Inflammatory macrophage treated with lipopolysaccharide for 4 hours (primary cell): ENCODE measurements around the gene KLF11.
"Not testable (repeated sequence)": the region's sequence is repeated elsewhere in the genome, so short reads cannot be mapped to it uniquely, and the experiment has no call there.

Source experiments
- DNase-seq: peaks from one replicate; pipeline ENCODE4 v3.0.0-alpha.2; 2020

KLF11 gene

DNA sequence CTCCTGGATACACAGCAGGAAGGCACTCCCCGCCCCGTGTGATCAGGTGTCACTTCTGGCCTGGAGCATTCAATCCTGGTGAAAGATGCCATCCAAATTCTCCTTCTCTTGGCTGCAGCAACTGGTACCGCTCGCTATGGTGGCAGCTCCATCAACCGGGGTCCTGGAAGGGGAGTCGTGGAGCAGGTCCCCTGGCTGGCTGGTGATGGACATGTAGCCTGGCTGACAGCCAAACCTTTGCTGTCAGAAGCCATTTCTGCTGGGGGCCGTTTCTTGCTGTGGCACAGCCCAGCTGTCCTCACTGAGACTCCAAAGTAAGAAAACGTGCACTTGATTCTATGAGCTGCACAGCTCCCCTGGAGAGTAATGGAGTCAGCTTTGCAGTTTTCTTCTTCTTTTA, 44.0 kb downstream of the KLF11 start:
- DNase-seq: no peak

- DNase-seq: no peak
Observed at GRCh38 chr2:10089565-10090190, 46.3 kb downstream of the KLF11 start.

GRCh38 chr2:10091182-10091888, 48.0 kb downstream of the KLF11 start:
- no peak for DNase-seq

DNA sequence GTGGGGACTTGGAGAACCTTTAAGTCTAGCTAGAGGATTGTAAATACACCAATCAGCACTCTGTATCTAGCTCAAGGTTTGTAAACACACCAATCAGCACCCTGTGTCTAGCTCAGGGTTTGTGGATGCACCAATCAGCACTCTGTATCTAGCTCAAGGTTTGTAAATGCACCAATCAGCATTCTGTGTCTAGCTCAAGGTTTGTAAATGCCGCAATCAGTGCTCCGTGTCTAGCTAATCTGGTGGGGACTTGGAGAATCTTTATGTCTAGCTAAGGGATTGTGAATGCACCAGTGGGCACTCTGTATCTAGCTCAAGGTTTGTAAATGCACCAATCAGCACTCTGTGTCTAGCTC, 48.5 kb downstream of the KLF11 start:
- not testable (repeated sequence) for DNase-seq

DNA sequence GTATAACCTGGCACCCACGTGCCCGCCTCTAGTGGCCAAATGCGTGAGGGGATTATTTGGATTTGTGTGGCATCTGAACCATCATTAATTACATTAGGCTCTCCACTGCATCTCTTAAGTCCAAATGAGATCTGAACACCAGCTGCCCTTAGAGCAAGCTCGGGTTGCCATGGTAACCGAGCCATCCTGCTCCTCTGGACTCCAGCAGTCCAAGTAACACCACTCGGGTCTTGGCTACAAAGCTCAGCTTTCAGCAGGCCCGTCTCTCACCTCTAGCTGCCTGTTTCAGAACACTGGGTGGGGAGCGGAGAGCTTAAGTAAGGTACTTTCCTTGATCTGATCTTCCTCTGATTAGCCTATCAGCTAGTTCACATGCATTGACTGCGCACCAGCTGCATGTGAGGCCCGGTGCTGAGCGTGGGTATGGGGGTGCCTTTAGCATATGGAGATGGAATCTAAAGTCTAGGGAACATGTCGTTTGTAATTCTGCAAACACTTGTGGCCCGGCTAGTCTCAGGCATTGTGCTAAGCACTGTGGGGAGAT, 51.0 kb downstream of the KLF11 start:
- no peak for DNase-seq

- DNase-seq: no peak
Observed at GRCh38 chr2:10095175-10095574, 51.8 kb downstream of the KLF11 start.

GRCh38 chr2:10096641-10097040, 53.3 kb downstream of the KLF11 start:
- no peak for DNase-seq

GRCh38 chr2:10097352-10098148, 54.2 kb downstream of the KLF11 start:
- DNase-seq: peak; percentile 69

DNA sequence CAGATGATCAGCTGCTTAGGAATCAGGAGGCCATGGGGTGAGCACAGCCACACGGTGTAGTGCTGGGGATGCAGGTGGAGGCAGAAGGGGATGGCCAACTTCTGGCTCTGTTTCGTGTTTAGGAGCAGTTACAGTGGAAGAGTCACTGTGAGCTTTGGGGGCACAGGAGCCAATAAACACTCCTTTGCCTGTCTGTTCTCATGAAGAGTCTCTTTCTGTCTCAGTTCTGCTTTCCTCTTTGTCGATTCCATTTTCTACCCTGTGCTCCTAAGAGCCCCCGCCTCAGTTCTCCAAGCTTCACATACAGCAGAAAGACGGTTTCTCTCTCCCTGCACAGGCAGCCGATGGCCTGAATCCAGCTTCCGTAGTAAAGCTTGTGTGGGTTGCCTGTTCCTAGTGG, 58.1 kb downstream of the KLF11 start:
- no peak for DNase-seq

DNA sequence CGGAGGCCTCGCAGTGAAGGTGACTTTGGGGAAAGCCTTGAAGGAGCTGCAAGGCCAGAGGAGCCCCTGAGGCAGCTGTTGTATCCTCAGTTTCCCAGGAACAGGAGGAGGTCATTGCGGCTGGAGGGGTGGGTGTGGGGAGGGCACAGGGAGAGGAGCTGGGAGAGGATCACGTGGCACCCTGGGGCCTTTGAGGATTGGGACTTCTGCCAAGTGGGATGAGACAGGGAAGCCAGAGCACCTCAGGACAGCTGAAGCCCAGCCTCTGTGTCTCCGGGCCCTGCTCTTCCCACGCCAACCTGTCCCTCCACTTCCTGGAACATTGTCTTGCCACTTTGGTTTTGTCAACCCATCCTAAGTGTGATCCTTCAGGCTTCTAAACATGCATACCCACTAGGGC, 59.8 kb downstream of the KLF11 start:
- DNase-seq: no peak
